Right atrium auricular region (tissue), 2 donors: ENCODE data around the gene EXOC1L. TPM values are rescaled to one million over a fixed set of nuclear protein-coding genes. Genes with fewer than 3 reads are reported as not detected.

ENCODE experiments used
- DNase-seq: peaks from one replicate; pipeline ENCODE4 v3.0.0-alpha.2; 2019; ENCODE audit warnings: low spot score
- H3K27ac ChIP-seq, 2 donors: fragments of 200-600 bp; sonication (generic); 1 replicate in 1 of 2; 2 replicates in 1 of 2; pipeline ENCODE4 v1.5.1; 2016 to 2019
- H3K27me3 ChIP-seq, 2 donors: fragments of 200-600 bp; sonication (generic); one replicate each; pipeline versions ENCODE4 v1.5.1 to v1.6.0; 2017 to 2019
- H3K36me3 ChIP-seq: fragments of 200-600 bp; sonication (generic); one replicate; pipeline ENCODE4 v1.5.1; 2016
- H3K4me1 ChIP-seq, 2 donors: fragments of 200-600 bp; sonication (generic); one replicate each; pipeline versions ENCODE4 v1.5.1 to v1.6.0; 2017 to 2019
- H3K4me3 ChIP-seq, 2 donors: fragments of 200-600 bp; sonication (generic); 1 replicate in 1 of 2; 2 replicates in 1 of 2; pipeline ENCODE4 v1.5.1; 2017 to 2019; ENCODE audit warnings: mild to moderate bottlenecking in 1 of 2, moderate library complexity in 1 of 2
- H3K9me3 ChIP-seq, 2 donors: fragments of 200-600 bp; sonication (generic); one replicate each; pipeline ENCODE4 v1.5.1; 2019
- CTCF ChIP-seq, 2 donors: fragments of 200-600 bp; sonication (generic); IDR thresholded peaks; one replicate each; pipeline ENCODE4 v1.5.1; 2019; ENCODE audit warnings: antibody characterized with exemption in 2 of 2
- total RNA-seq, 2 donors: library from RNA; depleted of rRNA; stranded (reverse); fragments of >200 nt; gene quantifications; one replicate each; pipeline ENCODE4 v1.1.0, GENCODE V29; 2016

Gene EXOC1L
- total RNA-seq, 2 donors from 2014 or later, result not detected

- H3K4me3 ChIP-seq, result no peak overlapping the region
- DNase-seq, result no peak
- H3K27me3 ChIP-seq, result no peaks in the 10 kb centered on the region
- no peak overlapping the region for H3K27ac ChIP-seq
- TF ChIP-seq CTCF (IDR thresholded peaks at IDR 0.05), result no peak
- H3K36me3 ChIP-seq, result no peaks in the 10 kb centered on the region
- H3K9me3 ChIP-seq, result no peaks in the 10 kb centered on the region
- H3K4me1 ChIP-seq, result no peaks in the 10 kb centered on the region
These were observed 7.4 kb downstream of the EXOC1L start for GRCh38 chr4:55826986-55827385.

GRCh38 chr4:55827582-55827981 is 8.0 kb downstream of the EXOC1L start:
- no peak for DNase-seq
- H3K4me1 ChIP-seq, result no peaks in the 10 kb centered on the region
- H3K27me3 ChIP-seq, result no peaks in the 10 kb centered on the region
- no peaks in the 10 kb centered on the region for H3K36me3 ChIP-seq
- H3K9me3 ChIP-seq, result no peaks in the 10 kb centered on the region
- H3K4me3 ChIP-seq, result no peak overlapping the region
- no peak for TF ChIP-seq CTCF (IDR thresholded peaks at IDR 0.05)
- H3K27ac ChIP-seq, result no peak overlapping the region

- no peak overlapping the region for H3K27ac ChIP-seq
- no peaks in the 10 kb centered on the region for H3K27me3 ChIP-seq
- no peak for DNase-seq
- H3K36me3 ChIP-seq, result no peaks in the 10 kb centered on the region
- no peak overlapping the region for H3K4me3 ChIP-seq
- H3K9me3 ChIP-seq, result no peaks in the 10 kb centered on the region
- no peak for TF ChIP-seq CTCF (IDR thresholded peaks at IDR 0.05)
- H3K4me1 ChIP-seq, result no peaks in the 10 kb centered on the region
These were observed 10.5 kb downstream of the EXOC1L start for GRCh38 chr4:55830048-55830447.

- DNase-seq, result no peak
- Histone ChIP-seq H3K27me3 (no peaks in the 10 kb centered on the region), H3K27ac (no peak overlapping the region), H3K9me3 (no peaks in the 10 kb centered on the region), H3K4me3 (no peak overlapping the region), H3K36me3 (no peaks in the 10 kb centered on the region), H3K4me1 (no peaks in the 10 kb centered on the region)
- TF ChIP-seq CTCF (IDR thresholded peaks at IDR 0.05), result no peak
These were observed 11.1 kb downstream of the EXOC1L start for GRCh38 chr4:55830716-55831115.

GRCh38 chr4:55834086-55834795 is 14.7 kb downstream of the EXOC1L start:
- H3K36me3 ChIP-seq, result no peaks in the 10 kb centered on the region
- no peaks in the 10 kb centered on the region for H3K4me1 ChIP-seq
- H3K9me3 ChIP-seq, result peaks cover 0 to 14% of the 10 kb centered on the region in 2 donors
- no peaks in the 10 kb centered on the region for H3K27me3 ChIP-seq
- H3K4me3 ChIP-seq, result no peak overlapping the region
- DNase-seq, result no peak
- no peak for TF ChIP-seq CTCF (IDR thresholded peaks at IDR 0.05)
- H3K27ac ChIP-seq, result no peak overlapping the region

GRCh38 chr4:55837903-55838302 is 18.3 kb downstream of the EXOC1L start:
- Histone ChIP-seq H3K27me3 (no peaks in the 10 kb centered on the region), H3K9me3 (peaks cover 0 to 14% of the 10 kb centered on the region in 2 donors), H3K27ac (no peak overlapping the region), H3K36me3 (no peaks in the 10 kb centered on the region), H3K4me1 (no peaks in the 10 kb centered on the region), H3K4me3 (no peak overlapping the region)
- no peak for DNase-seq
- no peak for TF ChIP-seq CTCF (IDR thresholded peaks at IDR 0.05)
